GM12873 (cell line): ENCODE measurements around the gene DIAPH1.

ENCODE experiments used
- TF ChIP-seq, protein P1 (sequence below): IDR thresholded peaks from 2 replicates; pipeline ENCODE4 v1.5.1; 2012; ENCODE audit warnings: low read depth, mild to moderate bottlenecking, moderate library complexity, low read length, control low read depth; ENCODE audit not compliant: insufficient read depth; ENCODE audit errors: missing control alignments

Gene DIAPH1

DNA sequence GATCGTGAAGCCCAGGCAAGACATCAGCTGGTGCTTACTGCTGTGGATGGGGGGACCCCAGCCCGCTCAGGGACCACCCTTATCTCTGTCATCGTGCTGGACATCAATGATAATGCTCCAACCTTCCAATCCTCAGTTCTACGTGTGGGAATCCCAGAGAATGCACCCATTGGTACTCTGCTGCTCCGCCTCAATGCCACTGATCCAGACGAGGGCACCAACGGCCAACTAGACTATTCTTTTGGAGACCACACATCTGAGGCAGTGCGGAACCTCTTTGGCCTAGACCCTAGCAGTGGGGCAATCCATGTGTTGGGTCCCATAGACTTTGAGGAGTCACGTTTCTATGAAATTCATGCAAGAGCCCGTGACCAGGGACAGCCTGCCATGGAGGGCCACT lies 129.0 kb downstream of the DIAPH1 start:
- TF ChIP-seq, protein P1, sequence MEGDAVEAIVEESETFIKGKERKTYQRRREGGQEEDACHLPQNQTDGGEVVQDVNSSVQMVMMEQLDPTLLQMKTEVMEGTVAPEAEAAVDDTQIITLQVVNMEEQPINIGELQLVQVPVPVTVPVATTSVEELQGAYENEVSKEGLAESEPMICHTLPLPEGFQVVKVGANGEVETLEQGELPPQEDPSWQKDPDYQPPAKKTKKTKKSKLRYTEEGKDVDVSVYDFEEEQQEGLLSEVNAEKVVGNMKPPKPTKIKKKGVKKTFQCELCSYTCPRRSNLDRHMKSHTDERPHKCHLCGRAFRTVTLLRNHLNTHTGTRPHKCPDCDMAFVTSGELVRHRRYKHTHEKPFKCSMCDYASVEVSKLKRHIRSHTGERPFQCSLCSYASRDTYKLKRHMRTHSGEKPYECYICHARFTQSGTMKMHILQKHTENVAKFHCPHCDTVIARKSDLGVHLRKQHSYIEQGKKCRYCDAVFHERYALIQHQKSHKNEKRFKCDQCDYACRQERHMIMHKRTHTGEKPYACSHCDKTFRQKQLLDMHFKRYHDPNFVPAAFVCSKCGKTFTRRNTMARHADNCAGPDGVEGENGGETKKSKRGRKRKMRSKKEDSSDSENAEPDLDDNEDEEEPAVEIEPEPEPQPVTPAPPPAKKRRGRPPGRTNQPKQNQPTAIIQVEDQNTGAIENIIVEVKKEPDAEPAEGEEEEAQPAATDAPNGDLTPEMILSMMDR = no peak

DNA sequence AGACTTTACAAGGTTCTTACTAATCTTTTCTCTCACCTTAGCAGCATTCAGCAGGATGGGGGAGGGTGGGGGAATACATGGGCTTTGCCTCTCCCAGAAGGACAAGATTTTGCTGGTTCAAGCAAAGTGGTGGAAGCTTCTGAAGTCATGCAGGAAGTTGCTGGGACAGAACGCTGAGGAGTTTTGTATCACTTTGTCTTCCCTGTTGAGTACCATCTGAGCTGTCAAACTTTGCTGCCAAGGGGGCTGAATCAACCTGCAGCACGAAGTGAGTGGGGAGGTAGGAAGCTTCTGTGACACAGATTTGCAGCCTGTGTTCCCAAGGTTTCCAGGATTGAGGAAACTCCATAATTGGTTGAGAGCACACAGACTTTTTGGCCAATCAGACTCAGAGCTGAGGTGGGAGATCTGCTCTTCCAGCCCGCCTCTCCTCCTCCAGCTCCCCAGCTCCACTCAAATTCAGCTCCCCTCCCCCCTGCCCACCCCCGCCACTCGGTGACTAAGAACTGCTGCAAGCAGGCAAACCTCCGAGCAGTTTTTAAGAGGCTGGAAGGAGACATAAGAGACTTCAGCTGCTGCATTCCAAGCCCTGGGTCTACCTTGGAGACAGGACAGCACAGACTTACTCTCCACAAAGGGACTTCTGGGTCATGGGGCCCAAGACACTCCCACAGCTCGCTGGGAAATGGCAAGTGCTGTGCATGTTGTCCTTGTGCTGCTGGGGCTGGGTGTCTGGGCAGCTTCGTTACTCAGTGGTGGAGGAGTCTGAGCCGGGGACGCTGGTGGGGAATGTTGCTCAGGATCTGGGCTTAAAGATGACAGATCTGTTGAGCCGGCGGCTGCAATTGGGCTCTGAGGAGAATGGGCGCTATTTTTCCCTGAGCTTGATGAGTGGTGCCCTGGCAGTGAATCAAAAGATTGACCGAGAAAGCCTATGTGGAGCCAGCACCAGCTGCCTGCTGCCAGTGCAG lies 129.9 kb downstream of the DIAPH1 start, which contains the start of gene PCDHGC5:
PCDHGC5 (plus strand) TSS at position 491 of the 971 bp plus-strand sequence; CDS start at position 651, 160 bp downstream.
- TF ChIP-seq, protein P1 = no peak

- TF ChIP-seq, protein P1 = no peak
These were observed 131.7 kb downstream of the DIAPH1 start for GRCh38 chr5:141487131-141487530.

DNA sequence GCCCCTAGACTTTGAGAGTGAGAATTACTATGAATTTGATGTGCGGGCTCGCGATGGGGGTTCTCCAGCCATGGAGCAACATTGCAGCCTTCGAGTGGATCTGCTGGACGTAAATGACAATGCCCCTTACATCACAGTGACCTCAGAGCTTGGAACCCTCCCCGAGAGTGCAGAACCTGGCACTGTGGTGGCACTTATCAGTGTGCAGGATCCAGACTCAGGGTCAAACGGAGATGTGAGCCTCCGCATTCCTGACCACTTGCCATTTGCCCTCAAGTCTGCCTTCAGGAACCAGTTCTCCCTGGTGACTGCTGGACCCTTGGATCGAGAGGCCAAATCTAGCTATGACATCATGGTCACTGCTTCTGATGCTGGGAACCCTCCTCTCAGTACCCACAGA lies 132.7 kb downstream of the DIAPH1 start:
- TF ChIP-seq, protein P1 = no peak

- TF ChIP-seq, protein P1 = no peak
These were observed 133.3 kb downstream of the DIAPH1 start for GRCh38 chr5:141485321-141486055.

DNA sequence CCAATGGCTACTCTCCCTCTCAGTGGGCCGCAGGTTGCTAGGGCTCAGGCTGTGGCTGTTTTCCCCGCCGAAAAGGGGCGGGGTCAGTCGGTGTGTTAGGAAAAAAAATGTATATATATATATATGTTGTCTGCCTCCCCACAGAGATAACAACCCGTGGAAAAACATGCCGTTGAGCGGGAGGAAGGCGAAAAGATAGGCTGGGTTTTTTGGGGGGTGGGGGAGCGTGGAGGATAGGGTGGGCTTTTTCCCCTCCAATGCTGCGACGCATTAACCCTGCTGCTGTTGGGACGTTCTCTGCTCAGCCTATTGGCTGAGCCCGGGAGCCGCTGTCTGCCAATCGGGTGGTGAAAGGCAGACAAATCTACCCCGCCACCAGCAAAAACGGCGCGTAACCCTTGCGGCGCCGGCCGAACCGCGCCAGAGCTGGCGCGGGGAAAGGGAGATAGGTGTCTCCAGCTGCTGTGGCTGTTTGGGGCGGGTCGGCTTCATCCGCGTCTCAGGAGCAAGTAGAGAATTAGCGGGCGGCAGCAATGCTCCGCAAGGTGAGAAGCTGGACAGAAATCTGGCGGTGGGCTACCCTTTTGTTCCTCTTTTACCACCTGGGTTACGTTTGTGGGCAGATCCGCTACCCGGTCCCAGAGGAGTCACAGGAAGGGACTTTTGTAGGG lies 134.0 kb downstream of the DIAPH1 start, which contains the start of gene PCDHGC4:
PCDHGC4 (plus strand) TSS at position 390 of the 671 bp plus-strand sequence; CDS start at position 534, 144 bp downstream.
- TF ChIP-seq, protein P1 = no peak
